Activated CD4-positive, alpha-beta T cell treated with anti-CD3 and anti-CD28 coated beads for 48 hours (primary cell): ENCODE results near the gene TNRC6C.
"Not testable (repeated sequence)": the region's sequence is repeated elsewhere in the genome, so short reads cannot be mapped to it uniquely, and the experiment has no call there.

Source experiments
- DNase-seq: peaks from one replicate; pipeline ENCODE4 v3.0.0-alpha.2; 2020

The TNRC6C gene

GRCh38 chr17:78128551-78129350, 170.2 kb downstream of the TNRC6C start, which contains the start of gene TMC6:
TSS of gene TMC6 (minus strand) at chr17:78128755. CDS start at chr17:78126832, 1,923 bp downstream.
- DNase-seq, result peak; percentile 71

- DNase-seq, result peak; percentile 55
Observed at GRCh38 chr17:78129351-78130089, 171.0 kb downstream of the TNRC6C start.

GRCh38 chr17:78130090-78130436, 171.6 kb downstream of the TNRC6C start:
- DNase-seq, result peak; percentile 21

- DNase-seq, result peak; percentile 81
Observed at GRCh38 chr17:78130437-78131101, 172.1 kb downstream of the TNRC6C start, which contains the start of gene TMC8. TSS of gene TMC8 (plus strand) at chr17:78130771. CDS start at chr17:78131589, 818 bp downstream.

- peak; percentile 66 for DNase-seq
Observed at GRCh38 chr17:78131172-78132083, 172.9 kb downstream of the TNRC6C start.

DNA sequence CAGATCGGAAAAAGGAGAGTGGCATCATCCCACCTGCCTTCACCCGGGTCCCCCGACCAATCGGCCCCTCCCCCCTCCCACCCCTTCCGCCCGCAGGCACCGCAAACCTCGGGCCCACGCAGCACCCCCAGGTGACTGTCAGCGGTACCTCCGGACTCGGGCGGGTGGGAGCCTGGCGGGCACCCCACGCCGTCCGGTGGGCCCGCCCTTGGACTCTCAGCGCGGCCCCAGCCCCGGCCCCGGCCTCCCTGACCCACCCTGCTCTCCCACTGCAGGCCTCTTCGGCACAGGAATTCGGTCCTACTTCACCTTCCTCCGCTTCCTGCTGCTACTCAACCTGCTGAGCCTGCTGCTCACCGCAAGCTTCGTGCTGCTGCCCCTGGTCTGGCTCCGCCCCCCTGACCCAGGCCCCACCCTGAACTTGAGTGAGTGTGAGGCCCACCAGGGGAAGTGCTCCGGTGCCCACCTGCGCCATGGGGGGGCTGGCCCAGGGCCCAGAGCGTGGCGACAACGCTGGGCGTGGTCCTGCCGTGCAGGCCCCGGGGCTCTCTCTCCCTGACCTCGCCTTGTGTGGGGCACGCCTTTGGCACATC, 173.7 kb downstream of the TNRC6C start:
- peak; percentile 74 for DNase-seq

DNA sequence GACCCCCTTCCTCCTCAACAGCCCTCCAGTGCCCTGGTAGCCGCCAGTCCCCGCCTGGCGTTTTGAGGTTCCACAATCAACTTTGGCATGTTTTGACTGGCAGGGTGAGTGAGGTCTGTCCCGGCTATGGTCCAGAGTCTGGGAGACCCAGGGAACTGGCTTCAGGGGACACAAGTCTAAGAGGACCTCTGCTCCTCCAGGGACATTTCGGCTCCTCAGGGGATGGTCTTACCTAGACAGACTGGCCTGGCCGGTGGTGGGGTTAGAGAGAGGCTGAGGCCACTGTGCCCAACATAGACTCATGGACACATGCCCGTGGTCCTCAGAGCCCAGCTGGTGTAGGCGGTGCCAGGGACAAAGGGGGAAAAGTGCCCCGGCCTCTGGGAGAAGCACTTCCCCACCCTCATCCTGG, 174.3 kb downstream of the TNRC6C start:
- DNase-seq, result no peak

- DNase-seq, result no peak
Observed at GRCh38 chr17:78133179-78133951, 174.9 kb downstream of the TNRC6C start.

GRCh38 chr17:78133971-78134898, 175.7 kb downstream of the TNRC6C start:
- DNase-seq, result peak; percentile 83

DNA sequence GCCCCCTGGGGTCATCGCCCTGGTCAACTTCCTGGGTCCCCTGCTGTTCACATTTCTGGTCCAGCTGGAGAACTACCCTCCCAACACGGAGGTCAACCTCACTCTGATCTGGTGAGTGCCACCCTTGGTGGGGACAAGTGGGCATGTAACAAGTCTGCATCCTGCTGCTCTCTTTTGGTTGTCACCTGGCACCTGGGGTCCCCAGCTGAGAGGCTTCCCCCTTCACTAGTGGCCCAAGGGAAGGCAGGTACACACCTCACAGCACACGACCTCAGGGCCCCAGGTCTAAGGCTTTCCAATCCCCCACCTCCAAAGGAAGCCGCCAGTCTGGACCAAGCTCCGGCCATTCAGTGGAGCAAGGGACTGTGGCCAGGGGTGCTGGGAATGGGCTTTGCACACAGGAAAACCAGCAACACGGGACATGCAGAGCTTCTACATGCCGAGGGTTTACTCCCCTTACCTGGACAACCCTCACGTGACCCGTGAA, 176.4 kb downstream of the TNRC6C start:
- DNase-seq, result no peak

GRCh38 chr17:78135858-78136500, 177.5 kb downstream of the TNRC6C start:
- DNase-seq, result no peak

DNA sequence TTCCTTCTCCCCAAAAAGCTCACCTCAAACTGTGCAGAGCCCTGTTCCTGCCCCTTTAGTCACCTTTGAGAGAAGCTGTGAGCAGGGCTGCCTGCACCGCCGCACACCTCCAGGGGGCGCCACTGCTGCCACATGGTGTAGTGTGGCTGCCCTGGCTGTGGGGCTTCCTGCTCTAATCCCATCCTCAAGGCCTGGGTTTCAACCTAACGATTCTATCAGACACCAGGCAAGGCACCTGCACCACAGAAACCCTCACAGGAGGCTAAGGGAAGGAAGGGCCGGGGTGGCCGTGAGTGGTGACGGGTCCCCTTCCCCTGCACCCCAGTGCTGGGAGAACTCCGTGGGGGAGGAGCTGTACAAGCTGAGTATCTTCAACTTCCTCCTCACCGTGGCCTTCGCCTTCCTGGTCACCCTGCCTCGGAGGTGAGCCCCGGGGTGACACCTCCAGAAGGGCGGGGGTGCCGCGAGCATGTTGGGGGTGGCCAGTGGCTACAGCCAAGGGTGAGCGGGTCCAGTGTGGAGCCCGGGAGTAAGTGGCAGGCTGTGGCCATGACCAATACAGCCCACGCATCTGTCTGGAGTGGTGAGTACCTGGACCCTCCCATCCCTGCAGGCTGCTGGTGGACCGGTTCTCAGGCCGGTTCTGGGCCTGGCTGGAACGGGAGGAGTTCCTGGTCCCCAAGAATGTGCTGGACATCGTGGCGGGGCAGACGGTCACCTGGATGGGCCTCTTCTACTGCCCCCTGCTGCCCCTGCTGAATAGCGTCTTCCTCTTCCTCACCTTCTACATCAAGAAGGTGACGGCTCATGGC, 179.1 kb downstream of the TNRC6C start:
- DNase-seq, result peak; percentile 75

GRCh38 chr17:78138204-78139060, 179.9 kb downstream of the TNRC6C start:
- DNase-seq, result no peak

GRCh38 chr17:78139861-78140168, 181.3 kb downstream of the TNRC6C start:
- not testable (repeated sequence) for DNase-seq

DNA sequence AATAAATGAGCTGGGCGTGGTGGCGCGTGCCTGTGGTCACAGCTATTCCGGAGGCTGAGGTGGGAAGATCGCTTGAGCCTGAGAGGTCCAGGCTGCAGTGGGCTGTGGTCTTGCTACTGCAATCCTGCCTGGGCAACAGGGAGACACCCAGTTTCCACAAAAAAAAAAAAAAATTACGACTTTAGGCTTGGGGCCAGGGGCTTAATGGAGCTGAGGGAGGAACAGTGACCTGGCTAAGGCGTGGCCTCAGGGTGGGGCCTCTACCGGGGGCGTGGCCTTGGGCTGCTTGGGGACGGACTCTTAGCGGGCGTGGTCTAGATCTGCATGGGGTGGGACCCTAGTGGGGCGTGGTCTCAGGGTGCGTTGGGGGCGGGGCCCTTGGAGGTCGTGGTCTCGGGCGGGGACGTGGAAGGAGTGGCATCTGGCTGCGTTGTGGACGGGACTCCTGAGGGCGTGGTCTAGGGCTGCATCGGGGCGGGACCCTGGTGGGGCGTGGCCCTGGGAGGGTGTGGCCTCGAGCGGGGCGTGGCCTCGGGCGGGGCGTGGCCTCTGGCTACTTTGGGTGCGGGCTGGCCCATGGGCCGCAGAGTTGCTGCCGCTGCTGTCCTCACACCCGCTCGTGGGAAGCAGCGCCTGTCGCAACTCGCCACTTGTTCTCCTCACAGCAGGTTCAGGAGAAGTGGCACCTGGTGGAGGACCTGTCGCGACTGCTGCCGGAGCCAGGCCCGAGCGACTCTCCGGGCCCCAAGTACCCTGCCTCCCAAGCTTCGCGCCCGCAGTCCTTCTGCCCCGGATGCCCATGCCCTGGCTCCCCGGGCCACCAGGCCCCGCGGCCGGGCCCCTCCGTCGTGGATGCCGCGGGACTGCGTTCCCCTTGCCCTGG, 181.9 kb downstream of the TNRC6C start:
- peak; percentile 99 for DNase-seq

- DNase-seq, result no peak
Observed at GRCh38 chr17:78141437-78142118, 183.1 kb downstream of the TNRC6C start.
